Measurements from ENCODE around the gene EPB41L5.
"Not testable (repeated sequence)": the region's sequence is repeated elsewhere in the genome, so short reads cannot be mapped to it uniquely, and the experiment has no call there.

The EPB41L5 gene

GRCh38 chr2:120012771-120013596 is at the start of gene EPB41L5:
EPB41L5 (plus strand) TSS chr2:120013077; CDS start chr2:120019085, 6,008 bp downstream.
- H3K27me3 ChIP-seq (ENCODE audit: low read depth, low read length) = peaks cover 3% of the 10 kb centered on the region
- H3K4me3 ChIP-seq (ENCODE audit: low read depth in 1 of 2, low read length in 2 of 2) = peak within 1 kb of the TSS; percentile 71 to 93
- H3K9me3 ChIP-seq (ENCODE audit: control insufficient read depth in 1 of 2, low read length in 2 of 2) = no peaks in the 10 kb centered on the region
- H3K27ac ChIP-seq (ENCODE audit: low read length) = peak within 1 kb of the TSS; percentile 53
- H3K36me3 ChIP-seq (ENCODE audit: control insufficient read depth in 1 of 2, insufficient read depth in 2 of 2, low read length in 2 of 2) = no peaks in the 10 kb centered on the region
- H3K4me1 ChIP-seq (ENCODE audit: control insufficient read depth in 1 of 2, insufficient read depth in 2 of 2, low read length in 2 of 2) = peaks cover 4 to 8% of the 10 kb centered on the region in 2 donors

- H3K4me3 ChIP-seq (ENCODE audit: low read depth in 1 of 2, low read length in 2 of 2) = no peak overlapping the region
- no peaks in the 10 kb centered on the region for H3K27me3 ChIP-seq (ENCODE audit: low read depth, low read length)
- H3K4me1 ChIP-seq (ENCODE audit: control insufficient read depth in 1 of 2, insufficient read depth in 2 of 2, low read length in 2 of 2) = no peaks in the 10 kb centered on the region
- H3K9me3 ChIP-seq (ENCODE audit: control insufficient read depth in 1 of 2, low read length in 2 of 2) = no peaks in the 10 kb centered on the region
- H3K36me3 ChIP-seq (ENCODE audit: control insufficient read depth in 1 of 2, insufficient read depth in 2 of 2, low read length in 2 of 2) = peaks cover 2 to 7% of the 10 kb centered on the region in 2 donors
- no peak overlapping the region for H3K27ac ChIP-seq (ENCODE audit: low read length)
Measured at GRCh38 chr2:119981896-119982295, 31.0 kb upstream of the EPB41L5 start.

GRCh38 chr2:119982506-119982905 is 30.4 kb upstream of the EPB41L5 start:
- H3K27me3 ChIP-seq (ENCODE audit: low read depth, low read length) = no peaks in the 10 kb centered on the region
- no peaks in the 10 kb centered on the region for H3K9me3 ChIP-seq (ENCODE audit: control insufficient read depth in 1 of 2, low read length in 2 of 2)
- H3K4me3 ChIP-seq (ENCODE audit: low read depth in 1 of 2, low read length in 2 of 2) = no peak overlapping the region
- H3K27ac ChIP-seq (ENCODE audit: low read length) = no peak overlapping the region
- no peaks in the 10 kb centered on the region for H3K4me1 ChIP-seq (ENCODE audit: control insufficient read depth in 1 of 2, insufficient read depth in 2 of 2, low read length in 2 of 2)
- H3K36me3 ChIP-seq (ENCODE audit: control insufficient read depth in 1 of 2, insufficient read depth in 2 of 2, low read length in 2 of 2) = peaks cover 0 to 4% of the 10 kb centered on the region in 2 donors

GRCh38 chr2:119983108-119983507 is 29.8 kb upstream of the EPB41L5 start:
- no peak overlapping the region for H3K4me3 ChIP-seq (ENCODE audit: low read depth in 1 of 2, low read length in 2 of 2)
- no peaks in the 10 kb centered on the region for H3K27me3 ChIP-seq (ENCODE audit: low read depth, low read length)
- no peaks in the 10 kb centered on the region for H3K9me3 ChIP-seq (ENCODE audit: control insufficient read depth in 1 of 2, low read length in 2 of 2)
- H3K27ac ChIP-seq (ENCODE audit: low read length) = no peak overlapping the region
- H3K4me1 ChIP-seq (ENCODE audit: control insufficient read depth in 1 of 2, insufficient read depth in 2 of 2, low read length in 2 of 2) = no peaks in the 10 kb centered on the region
- H3K36me3 ChIP-seq (ENCODE audit: control insufficient read depth in 1 of 2, insufficient read depth in 2 of 2, low read length in 2 of 2) = no peaks in the 10 kb centered on the region

- no peak overlapping the region for H3K27ac ChIP-seq (ENCODE audit: low read length)
- no peaks in the 10 kb centered on the region for H3K9me3 ChIP-seq (ENCODE audit: control insufficient read depth in 1 of 2, low read length in 2 of 2)
- no peaks in the 10 kb centered on the region for H3K4me1 ChIP-seq (ENCODE audit: control insufficient read depth in 1 of 2, insufficient read depth in 2 of 2, low read length in 2 of 2)
- no peaks in the 10 kb centered on the region for H3K36me3 ChIP-seq (ENCODE audit: control insufficient read depth in 1 of 2, insufficient read depth in 2 of 2, low read length in 2 of 2)
- no peak overlapping the region for H3K4me3 ChIP-seq (ENCODE audit: low read depth in 1 of 2, low read length in 2 of 2)
- no peaks in the 10 kb centered on the region for H3K27me3 ChIP-seq (ENCODE audit: low read depth, low read length)
Measured at GRCh38 chr2:119996148-119996547, 16.7 kb upstream of the EPB41L5 start.

GRCh38 chr2:119996896-119997891 is 15.7 kb upstream of the EPB41L5 start:
- not testable (repeated sequence) for H3K9me3 ChIP-seq (ENCODE audit: control insufficient read depth in 1 of 2, low read length in 2 of 2); H3K27me3 ChIP-seq (ENCODE audit: low read depth, low read length); H3K27ac ChIP-seq (ENCODE audit: low read length); H3K36me3 ChIP-seq (ENCODE audit: control insufficient read depth in 1 of 2, insufficient read depth in 2 of 2, low read length in 2 of 2); H3K4me3 ChIP-seq (ENCODE audit: low read depth in 1 of 2, low read length in 2 of 2); H3K4me1 ChIP-seq (ENCODE audit: control insufficient read depth in 1 of 2, insufficient read depth in 2 of 2, low read length in 2 of 2)

- H3K4me1 ChIP-seq (ENCODE audit: control insufficient read depth in 1 of 2, insufficient read depth in 2 of 2, low read length in 2 of 2) = no peaks in the 10 kb centered on the region
- no peaks in the 10 kb centered on the region for H3K27me3 ChIP-seq (ENCODE audit: low read depth, low read length)
- H3K36me3 ChIP-seq (ENCODE audit: control insufficient read depth in 1 of 2, insufficient read depth in 2 of 2, low read length in 2 of 2) = no peaks in the 10 kb centered on the region
- no peak overlapping the region for H3K27ac ChIP-seq (ENCODE audit: low read length)
- H3K4me3 ChIP-seq (ENCODE audit: low read depth in 1 of 2, low read length in 2 of 2) = no peak overlapping the region
- no peaks in the 10 kb centered on the region for H3K9me3 ChIP-seq (ENCODE audit: control insufficient read depth in 1 of 2, low read length in 2 of 2)
Measured at GRCh38 chr2:120001471-120001870, 11.4 kb upstream of the EPB41L5 start.

- Histone ChIP-seq H3K9me3 (ENCODE audit: control insufficient read depth in 1 of 2, low read length in 2 of 2) (no peaks in the 10 kb centered on the region), H3K36me3 (ENCODE audit: control insufficient read depth in 1 of 2, insufficient read depth in 2 of 2, low read length in 2 of 2) (no peaks in the 10 kb centered on the region), H3K27me3 (ENCODE audit: low read depth, low read length) (no peaks in the 10 kb centered on the region), H3K4me1 (ENCODE audit: control insufficient read depth in 1 of 2, insufficient read depth in 2 of 2, low read length in 2 of 2) (no peaks in the 10 kb centered on the region), H3K4me3 (ENCODE audit: low read depth in 1 of 2, low read length in 2 of 2) (no peak overlapping the region), H3K27ac (ENCODE audit: low read length) (no peak overlapping the region)
Measured at GRCh38 chr2:120004254-120004653, 8.6 kb upstream of the EPB41L5 start.

- Histone ChIP-seq H3K27me3 (ENCODE audit: low read depth, low read length) (no peaks in the 10 kb centered on the region), H3K4me3 (ENCODE audit: low read depth in 1 of 2, low read length in 2 of 2) (no peak overlapping the region), H3K9me3 (ENCODE audit: control insufficient read depth in 1 of 2, low read length in 2 of 2) (no peaks in the 10 kb centered on the region), H3K27ac (ENCODE audit: low read length) (no peak overlapping the region), H3K4me1 (ENCODE audit: control insufficient read depth in 1 of 2, insufficient read depth in 2 of 2, low read length in 2 of 2) (no peaks in the 10 kb centered on the region), H3K36me3 (ENCODE audit: control insufficient read depth in 1 of 2, insufficient read depth in 2 of 2, low read length in 2 of 2) (no peaks in the 10 kb centered on the region)
Measured at GRCh38 chr2:120005834-120006521, 6.9 kb upstream of the EPB41L5 start.

GRCh38 chr2:120007851-120008250 is 5.0 kb upstream of the EPB41L5 start:
- H3K27ac ChIP-seq (ENCODE audit: low read length) = no peak overlapping the region
- H3K36me3 ChIP-seq (ENCODE audit: control insufficient read depth in 1 of 2, insufficient read depth in 2 of 2, low read length in 2 of 2) = no peaks in the 10 kb centered on the region
- peaks cover 4 to 8% of the 10 kb centered on the region in 2 donors for H3K4me1 ChIP-seq (ENCODE audit: control insufficient read depth in 1 of 2, insufficient read depth in 2 of 2, low read length in 2 of 2)
- no peaks in the 10 kb centered on the region for H3K9me3 ChIP-seq (ENCODE audit: control insufficient read depth in 1 of 2, low read length in 2 of 2)
- no peaks in the 10 kb centered on the region for H3K27me3 ChIP-seq (ENCODE audit: low read depth, low read length)
- H3K4me3 ChIP-seq (ENCODE audit: low read depth in 1 of 2, low read length in 2 of 2) = no peak overlapping the region

GRCh38 chr2:120012363-120012762 is 514 bp upstream of the EPB41L5 start:
- Histone ChIP-seq H3K27me3 (ENCODE audit: low read depth, low read length) (peaks cover 3% of the 10 kb centered on the region), H3K9me3 (ENCODE audit: control insufficient read depth in 1 of 2, low read length in 2 of 2) (no peaks in the 10 kb centered on the region), H3K4me1 (ENCODE audit: control insufficient read depth in 1 of 2, insufficient read depth in 2 of 2, low read length in 2 of 2) (peaks cover 4 to 8% of the 10 kb centered on the region in 2 donors), H3K4me3 (ENCODE audit: low read depth in 1 of 2, low read length in 2 of 2) (peak overlapping the region; percentile 71 to 93), H3K36me3 (ENCODE audit: control insufficient read depth in 1 of 2, insufficient read depth in 2 of 2, low read length in 2 of 2) (no peaks in the 10 kb centered on the region), H3K27ac (ENCODE audit: low read length) (peak overlapping the region; percentile 53)

All from muscle layer of duodenum (tissue), 2 donors.